HCT116 (cell line): Measurements from ENCODE around the gene ERICH3. TPM values are rescaled to one million over a fixed set of nuclear protein-coding genes. Genes with fewer than 3 reads are reported as not detected.

Source experiments
- ATAC-seq: fragments of 200-7000 bp; cut with Tn5 transposase; 2 replicates; pipeline ENCODE4 v1.9.1; 2020; ENCODE audit warnings: mild to moderate bottlenecking, moderate library complexity
- BruUV-seq: library from RNA; stranded (reverse); fragments of 400-500 nt; replicated peaks from 2 replicates; lab custom pipeline; 2021; lab: Mats Ljungman, UMichigan
- CTCF ChIA-PET: fragments of 300-600 bp; sonication (Branson Sonifier 250); formaldehyde crosslinking; loops from one replicate; lab custom pipeline; 2021; ENCODE audit warnings: antibody characterized with exemption; lab: Charles Lee
- POLR2A ChIA-PET: fragments of 300-600, 350-600 bp; sonication (Branson Sonifier 250); formaldehyde crosslinking; loops from one replicate; lab custom pipeline; 2021; ENCODE audit warnings: antibody characterized with exemption; lab: Charles Lee
- RAD21 ChIA-PET, 2 experiments: fragments of 300-600 bp; sonication (Branson Sonifier 250); formaldehyde crosslinking; loops; one replicate each; lab custom pipeline; 2023; ENCODE audit warnings: low total read pairs in 2 of 2; ENCODE audit not compliant: uncharacterized antibody in 2 of 2, unreplicated experiment in 2 of 2, low non-redundant PET in 1 of 2; lab: Charles Lee
- DNase-seq: peaks from one replicate; pipeline ENCODE4 v3.0.0-alpha.2; 2010; ENCODE audit warnings: low read depth, low spot score
- H2AFZ ChIP-seq: fragments of 200-600 bp; shearing (Covaris generic), sonication (generic); 2 replicates; pipeline ENCODE4 v1.6.1; 2017; ENCODE audit warnings: low read depth, mixed run types, mixed read lengths, antibody characterized with exemption, low read length; ENCODE audit not compliant: poor library complexity, severe bottlenecking
- H3K27ac ChIP-seq: 2 replicates; pipeline ENCODE4 v1.5.1; 2012; ENCODE audit warnings: low read depth, low read length
- H3K27me3 ChIP-seq: fragments of 200-600 bp; sonication (generic); 2 replicates; pipeline ENCODE4 v1.6.1; 2016; ENCODE audit warnings: mixed run types, low read length, mixed read lengths; ENCODE audit not compliant: insufficient read depth
- H3K36me3 ChIP-seq, 2 experiments: fragments of 200-500 bp in 1 of 2; fragments of 200-600 bp in 1 of 2; sonication (Bioruptor generic) in 1 of 2; sonication (generic) in 1 of 2; 2 replicates each; pipeline versions ENCODE4 v1.5.1 to v1.6.1; 2014 to 2016; ENCODE audit warnings: low read length in 2 of 2, inconsistent platforms in 1 of 2, mixed read lengths in 1 of 2, mixed run types in 1 of 2; ENCODE audit not compliant: insufficient read depth in 2 of 2, control insufficient read depth in 1 of 2
- H3K4me1 ChIP-seq, 2 experiments: fragments of 200-600 bp in 1 of 2; sonication (generic) in 1 of 2; 2 replicates each; pipeline versions ENCODE4 v1.5.1 to v1.6.1; 2012 to 2017; ENCODE audit warnings: low read length in 2 of 2, inconsistent platforms in 1 of 2, mild to moderate bottlenecking in 1 of 2, mixed read lengths in 1 of 2, mixed run types in 1 of 2, moderate library complexity in 1 of 2; ENCODE audit not compliant: insufficient read depth in 2 of 2, control insufficient read depth in 1 of 2
- H3K4me2 ChIP-seq: fragments of 200-600 bp; sonication (generic); 2 replicates; pipeline ENCODE4 v1.6.1; 2017; ENCODE audit warnings: mixed run types, low read length, mixed read lengths
- H3K4me3 ChIP-seq, 2 experiments: fragments of 200-600 bp in 1 of 2; sonication (generic) in 1 of 2; replicated peaks in 1 of 2; 2 replicates each; pipeline ENCODE4 v1.5.1; 2011 to 2016; ENCODE audit warnings: low read length in 2 of 2, control low read depth in 1 of 2, low read depth in 1 of 2, mild to moderate bottlenecking in 1 of 2, mixed read lengths in 1 of 2, mixed run types in 1 of 2
- H3K79me2 ChIP-seq: fragments of 200-600 bp; sonication (generic); 2 replicates; pipeline ENCODE4 v1.6.1; 2017; ENCODE audit warnings: mild to moderate bottlenecking, mixed run types, low read length, moderate library complexity, mixed read lengths; ENCODE audit not compliant: insufficient read depth
- H3K9ac ChIP-seq: fragments of 200-600 bp; sonication (generic); 2 replicates; pipeline ENCODE4 v1.6.1; 2016; ENCODE audit warnings: low read length, mixed read lengths
- H3K9me2 ChIP-seq: fragments of 200-600 bp; sonication (generic), shearing (Covaris generic); 2 replicates; pipeline ENCODE4 v1.6.1; 2017; ENCODE audit warnings: mixed run types, mild to moderate bottlenecking, moderate library complexity; ENCODE audit not compliant: insufficient read depth
- H3K9me3 ChIP-seq, 2 experiments: fragments of 200-500 bp in 1 of 2; fragments of 200-600 bp in 1 of 2; sonication (Bioruptor generic) in 1 of 2; sonication (generic) in 1 of 2; 2 replicates each; pipeline ENCODE4 v1.6.1; 2014 to 2017; ENCODE audit warnings: low read length in 2 of 2, mixed read lengths in 2 of 2, inconsistent platforms in 1 of 2, low read depth in 1 of 2, mild to moderate bottlenecking in 1 of 2, mixed run types in 1 of 2, moderate library complexity in 1 of 2; ENCODE audit not compliant: control insufficient read depth in 1 of 2, insufficient read depth in 1 of 2
- H4K20me1 ChIP-seq: fragments of 200-600 bp; sonication (generic), shearing (Covaris generic); 2 replicates; pipeline ENCODE4 v1.6.1; 2017; ENCODE audit warnings: mixed run types, mild to moderate bottlenecking, moderate library complexity; ENCODE audit not compliant: insufficient read depth
- CEBPB ChIP-seq: IDR thresholded peaks from 2 replicates; pipeline ENCODE4 v1.6.1; 2012; ENCODE audit warnings: low read depth
- EGR1 ChIP-seq: IDR thresholded peaks from 2 replicates; pipeline ENCODE4 v1.6.1; 2012; ENCODE audit warnings: low read depth
- EZH2 ChIP-seq: fragments of 200-600 bp; sonication (generic); IDR thresholded peaks from 2 replicates; pipeline ENCODE4 v1.6.1; 2017; ENCODE audit warnings: antibody characterized with exemption, mixed run types
- JUND ChIP-seq: IDR thresholded peaks from 2 replicates; pipeline ENCODE4 v1.6.1; 2012
- POLR2AphosphoS5 ChIP-seq: IDR thresholded peaks from 2 replicates; pipeline ENCODE4 v1.6.1; 2011; ENCODE audit warnings: mild to moderate bottlenecking, low read depth, low read length, moderate library complexity
- RAD21 ChIP-seq: IDR thresholded peaks from 2 replicates; pipeline ENCODE4 v1.6.1; 2012; ENCODE audit warnings: low read depth, mild to moderate bottlenecking
- SP1 ChIP-seq: IDR thresholded peaks from 2 replicates; pipeline ENCODE4 v1.6.1; 2012; ENCODE audit warnings: low read depth
- SRF ChIP-seq: IDR thresholded peaks from 2 replicates; pipeline ENCODE4 v1.6.1; 2012; ENCODE audit warnings: low read depth
- TCF7L2 ChIP-seq: IDR thresholded peaks from 2 replicates; pipeline ENCODE4 v1.7.0; 2011; ENCODE audit warnings: borderline replicate concordance, inconsistent platforms; ENCODE audit not compliant: insufficient read depth, insufficient read length; ENCODE audit errors: extremely low read depth
- YY1 ChIP-seq: IDR thresholded peaks from 2 replicates; pipeline ENCODE4 v1.6.1; 2011; ENCODE audit warnings: low read length, low read depth, moderate library complexity, mild to moderate bottlenecking; ENCODE audit not compliant: insufficient replicate concordance; ENCODE audit errors: extremely low read depth
- ZFX ChIP-seq: fragments of 450-650 bp; IDR thresholded peaks from 2 replicates; pipeline ENCODE4 v1.6.1; 2017
- ZNF274 ChIP-seq: fragments of 200-500 bp; sonication (Bioruptor generic); IDR thresholded peaks from 2 replicates; pipeline ENCODE4 v1.6.1; 2014; ENCODE audit warnings: mild to moderate bottlenecking, low read depth, low read length, inconsistent platforms
- intact Hi-C: fragments of 100-400 bp; cut with micrococcal nuclease; formaldehyde crosslinking; loops from 2 replicates; pipeline ENCODE4 v1.10.0; 2022
- total RNA-seq: library from RNA; stranded (reverse); gene quantifications from one replicate; pipeline ENCODE4 v1.2.1, GENCODE V29; 2021; ENCODE audit not compliant: unreplicated experiment
- TF ChIP-seq, protein P1 (sequence below), 3 experiments: fragments of 200-600 bp in 1 of 3; sonication (generic) in 1 of 3; IDR thresholded peaks in 2 of 3; conservative IDR thresholded peaks in 1 of 3; 2 replicates each; pipeline ENCODE4 v1.5.1; 2012 to 2017; ENCODE audit warnings: low read depth in 2 of 3, low read length in 2 of 3, antibody characterized with exemption in 1 of 3, borderline replicate concordance in 1 of 3, control low read depth in 1 of 3, mild to moderate bottlenecking in 1 of 3, mixed read lengths in 1 of 3, mixed run types in 1 of 3, moderate library complexity in 1 of 3; ENCODE audit not compliant: insufficient read depth in 1 of 3
- TF ChIP-seq, protein P2 (sequence below): IDR thresholded peaks from 2 replicates; pipeline ENCODE4 v1.6.1; 2012

The ERICH3 gene
- total RNA-seq, 1 experiment from 2014 or later, result not detected

DNA sequence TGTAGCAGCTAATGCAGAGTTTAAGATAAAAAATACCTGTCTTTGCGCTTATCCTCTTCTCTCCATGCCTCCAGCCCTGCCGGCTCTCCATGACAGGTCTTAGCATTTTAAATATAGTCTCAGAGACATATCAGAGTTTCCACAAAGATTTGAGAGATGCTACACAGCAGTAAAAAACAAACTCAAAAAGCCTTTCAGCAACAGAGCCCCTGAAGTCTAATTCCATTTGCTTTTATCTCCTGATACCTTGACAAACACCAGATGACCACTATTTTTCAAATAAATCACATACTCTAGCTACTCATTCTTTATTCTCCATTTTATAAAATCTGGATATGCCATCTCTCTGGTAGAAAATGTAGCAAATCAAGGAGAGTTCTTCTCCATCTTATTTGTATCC lies 81.6 kb downstream of the ERICH3 start:
- Histone ChIP-seq H2AFZ (no peak overlapping the region), H3K9me2 (no peaks in the 10 kb centered on the region), H3K79me2 (no peaks in the 10 kb centered on the region), H3K27ac (no peak overlapping the region), H3K4me1 (no peaks in the 10 kb centered on the region), H3K36me3 (no peaks in the 10 kb centered on the region), H3K27me3 (peaks cover 34% of the 10 kb centered on the region), H3K4me3 (no peak overlapping the region), H3K9ac (no peak overlapping the region), H3K4me2 (no peak overlapping the region), H4K20me1 (no peaks in the 10 kb centered on the region), H3K9me3 (no peaks in the 10 kb centered on the region)
- intact Hi-C loops, result no loop called here
- ChIA-PET POLR2A (no interaction called here), CTCF (no interaction called here), RAD21 (no interaction called here)
- no TSS peak for BruUV-seq
- ATAC-seq, result no peak
- TF ChIP-seq, protein P1, sequence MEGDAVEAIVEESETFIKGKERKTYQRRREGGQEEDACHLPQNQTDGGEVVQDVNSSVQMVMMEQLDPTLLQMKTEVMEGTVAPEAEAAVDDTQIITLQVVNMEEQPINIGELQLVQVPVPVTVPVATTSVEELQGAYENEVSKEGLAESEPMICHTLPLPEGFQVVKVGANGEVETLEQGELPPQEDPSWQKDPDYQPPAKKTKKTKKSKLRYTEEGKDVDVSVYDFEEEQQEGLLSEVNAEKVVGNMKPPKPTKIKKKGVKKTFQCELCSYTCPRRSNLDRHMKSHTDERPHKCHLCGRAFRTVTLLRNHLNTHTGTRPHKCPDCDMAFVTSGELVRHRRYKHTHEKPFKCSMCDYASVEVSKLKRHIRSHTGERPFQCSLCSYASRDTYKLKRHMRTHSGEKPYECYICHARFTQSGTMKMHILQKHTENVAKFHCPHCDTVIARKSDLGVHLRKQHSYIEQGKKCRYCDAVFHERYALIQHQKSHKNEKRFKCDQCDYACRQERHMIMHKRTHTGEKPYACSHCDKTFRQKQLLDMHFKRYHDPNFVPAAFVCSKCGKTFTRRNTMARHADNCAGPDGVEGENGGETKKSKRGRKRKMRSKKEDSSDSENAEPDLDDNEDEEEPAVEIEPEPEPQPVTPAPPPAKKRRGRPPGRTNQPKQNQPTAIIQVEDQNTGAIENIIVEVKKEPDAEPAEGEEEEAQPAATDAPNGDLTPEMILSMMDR (IDR thresholded peaks at IDR 0.05 in 2 of 3, conservative IDR thresholded peaks at IDR 0.05 in 1 of 3; ENCODE audit: borderline replicate concordance in 1 of 3, insufficient read depth in 1 of 3, low read depth in 2 of 3, low read length in 2 of 3), result no peak
- TF ChIP-seq JUND (no peak), CEBPB (no peak), SRF (no peak), ZFX (no peak), ZNF274 (no peak)
- no peak for DNase-seq

DNA sequence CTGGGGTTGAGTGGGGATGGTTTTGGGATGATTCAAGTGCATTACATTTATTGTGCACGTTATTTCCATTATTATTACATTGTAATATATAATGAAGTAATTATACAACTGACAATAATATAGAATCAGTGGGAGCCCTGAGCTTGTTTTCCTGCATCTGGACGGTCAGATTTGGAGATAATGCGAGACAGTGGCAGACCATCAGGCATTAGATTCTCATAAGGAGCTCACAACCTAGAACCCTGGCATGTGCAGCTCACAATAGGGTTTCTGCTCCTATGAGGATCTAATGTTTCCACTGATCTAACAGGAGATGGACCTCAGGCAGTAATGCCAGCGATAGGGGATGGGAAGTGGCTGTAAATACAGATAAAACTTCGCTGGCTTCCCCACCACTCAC lies 83.3 kb downstream of the ERICH3 start:
- H4K20me1 ChIP-seq, result no peaks in the 10 kb centered on the region
- H3K4me3 ChIP-seq, result no peak overlapping the region
- no peaks in the 10 kb centered on the region for H3K79me2 ChIP-seq
- H3K9ac ChIP-seq, result no peak overlapping the region
- no peak for DNase-seq
- RAD21 ChIA-PET, result no interaction called here
- no peak for TF ChIP-seq TCF7L2
- no peak for TF ChIP-seq POLR2AphosphoS5
- no peak for TF ChIP-seq SP1
- no peak for TF ChIP-seq RAD21
- no peak for TF ChIP-seq YY1
- TF ChIP-seq ZNF274, result no peak
- TF ChIP-seq, protein P2, sequence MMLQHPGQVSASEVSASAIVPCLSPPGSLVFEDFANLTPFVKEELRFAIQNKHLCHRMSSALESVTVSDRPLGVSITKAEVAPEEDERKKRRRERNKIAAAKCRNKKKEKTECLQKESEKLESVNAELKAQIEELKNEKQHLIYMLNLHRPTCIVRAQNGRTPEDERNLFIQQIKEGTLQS, result no peak
- TF ChIP-seq CEBPB, result no peak
- no peak for TF ChIP-seq JUND
- no peak for TF ChIP-seq EGR1
- TF ChIP-seq EZH2, result no peak
- H3K4me2 ChIP-seq, result no peak overlapping the region
- H3K9me3 ChIP-seq, result no peaks in the 10 kb centered on the region
- POLR2A ChIA-PET, result no interaction called here
- H3K36me3 ChIP-seq, result no peaks in the 10 kb centered on the region
- no TSS peak for BruUV-seq
- no peak overlapping the region for H2AFZ ChIP-seq
- H3K27ac ChIP-seq, result no peak overlapping the region
- no peaks in the 10 kb centered on the region for H3K9me2 ChIP-seq
- H3K4me1 ChIP-seq, result no peaks in the 10 kb centered on the region
- ATAC-seq, result no peak
- CTCF ChIA-PET, result no interaction called here
- intact Hi-C loops, result no loop called here
- peaks cover 23% of the 10 kb centered on the region for H3K27me3 ChIP-seq
